ENCODE results near the gene GRM4.

- TF ChIP-seq, protein P1, sequence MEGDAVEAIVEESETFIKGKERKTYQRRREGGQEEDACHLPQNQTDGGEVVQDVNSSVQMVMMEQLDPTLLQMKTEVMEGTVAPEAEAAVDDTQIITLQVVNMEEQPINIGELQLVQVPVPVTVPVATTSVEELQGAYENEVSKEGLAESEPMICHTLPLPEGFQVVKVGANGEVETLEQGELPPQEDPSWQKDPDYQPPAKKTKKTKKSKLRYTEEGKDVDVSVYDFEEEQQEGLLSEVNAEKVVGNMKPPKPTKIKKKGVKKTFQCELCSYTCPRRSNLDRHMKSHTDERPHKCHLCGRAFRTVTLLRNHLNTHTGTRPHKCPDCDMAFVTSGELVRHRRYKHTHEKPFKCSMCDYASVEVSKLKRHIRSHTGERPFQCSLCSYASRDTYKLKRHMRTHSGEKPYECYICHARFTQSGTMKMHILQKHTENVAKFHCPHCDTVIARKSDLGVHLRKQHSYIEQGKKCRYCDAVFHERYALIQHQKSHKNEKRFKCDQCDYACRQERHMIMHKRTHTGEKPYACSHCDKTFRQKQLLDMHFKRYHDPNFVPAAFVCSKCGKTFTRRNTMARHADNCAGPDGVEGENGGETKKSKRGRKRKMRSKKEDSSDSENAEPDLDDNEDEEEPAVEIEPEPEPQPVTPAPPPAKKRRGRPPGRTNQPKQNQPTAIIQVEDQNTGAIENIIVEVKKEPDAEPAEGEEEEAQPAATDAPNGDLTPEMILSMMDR (IDR thresholded peaks at IDR 0.05), result no peak
- TF ChIP-seq POLR2A (IDR thresholded peaks at IDR 0.05), result no peak
Observed at GRCh38 chr6:34071136-34071883, 74.6 kb downstream of the GRM4 start.

All from heart left ventricle (tissue), 13 donors.